KMS-11 (cell line): Measurements from ENCODE around the gene TWIST1.

ENCODE experiments used
- H2AFZ ChIP-seq: fragments of 200-600 bp; sonication (generic); 2 replicates; pipeline ENCODE4 v1.6.1; 2016; ENCODE audit warnings: antibody characterized with exemption, mixed run types, low read depth
- H3K27ac ChIP-seq: fragments of 200-600 bp; sonication (generic); 2 replicates; pipeline ENCODE4 v1.6.1; 2016; ENCODE audit warnings: mild to moderate bottlenecking, mixed run types
- H3K27me3 ChIP-seq: fragments of 200-600 bp; sonication (generic); 2 replicates; pipeline ENCODE4 v1.6.1; 2017; ENCODE audit warnings: mild to moderate bottlenecking, low read depth, mixed run types, moderate library complexity; ENCODE audit not compliant: insufficient read depth
- H3K36me3 ChIP-seq: fragments of 200-600 bp; sonication (generic); 2 replicates; pipeline ENCODE4 v1.6.1; 2017; ENCODE audit warnings: mild to moderate bottlenecking, mixed run types; ENCODE audit not compliant: insufficient read depth
- H3K4me1 ChIP-seq: fragments of 200-600 bp; sonication (generic); 2 replicates; pipeline ENCODE4 v1.6.1; 2016; ENCODE audit warnings: mild to moderate bottlenecking, low read depth, mixed run types; ENCODE audit not compliant: poor library complexity, severe bottlenecking
- H3K4me2 ChIP-seq: fragments of 200-600 bp; sonication (generic); 2 replicates; pipeline ENCODE4 v1.7.0; 2016; ENCODE audit warnings: mild to moderate bottlenecking, mixed run types
- H3K4me3 ChIP-seq: fragments of 200-600 bp; sonication (generic); IDR thresholded peaks from 2 replicates; pipeline ENCODE4 v1.6.1; 2017; ENCODE audit warnings: low read depth, low read length, mixed read lengths; ENCODE audit not compliant: insufficient read depth
- H3K79me2 ChIP-seq: fragments of 200-600 bp; sonication (generic); 2 replicates; pipeline ENCODE4 v1.6.1; 2016; ENCODE audit warnings: low read depth, mixed run types; ENCODE audit not compliant: insufficient read depth
- H3K9ac ChIP-seq: fragments of 200-600 bp; sonication (generic); 2 replicates; pipeline ENCODE4 v1.6.1; 2016; ENCODE audit warnings: mild to moderate bottlenecking, mixed run types
- H4K20me1 ChIP-seq: fragments of 200-600 bp; sonication (generic); 2 replicates; pipeline ENCODE4 v1.6.1; 2016; ENCODE audit warnings: mild to moderate bottlenecking, mixed run types; ENCODE audit not compliant: insufficient read depth
- CTCF ChIP-seq: fragments of 200-600 bp; sonication (generic); conservative IDR thresholded peaks from 2 replicates; pipeline ENCODE4 v1.6.1; 2017; ENCODE audit warnings: low read depth, mild to moderate bottlenecking, antibody characterized with exemption, low read length, moderate library complexity, mixed read lengths

Gene TWIST1

DNA sequence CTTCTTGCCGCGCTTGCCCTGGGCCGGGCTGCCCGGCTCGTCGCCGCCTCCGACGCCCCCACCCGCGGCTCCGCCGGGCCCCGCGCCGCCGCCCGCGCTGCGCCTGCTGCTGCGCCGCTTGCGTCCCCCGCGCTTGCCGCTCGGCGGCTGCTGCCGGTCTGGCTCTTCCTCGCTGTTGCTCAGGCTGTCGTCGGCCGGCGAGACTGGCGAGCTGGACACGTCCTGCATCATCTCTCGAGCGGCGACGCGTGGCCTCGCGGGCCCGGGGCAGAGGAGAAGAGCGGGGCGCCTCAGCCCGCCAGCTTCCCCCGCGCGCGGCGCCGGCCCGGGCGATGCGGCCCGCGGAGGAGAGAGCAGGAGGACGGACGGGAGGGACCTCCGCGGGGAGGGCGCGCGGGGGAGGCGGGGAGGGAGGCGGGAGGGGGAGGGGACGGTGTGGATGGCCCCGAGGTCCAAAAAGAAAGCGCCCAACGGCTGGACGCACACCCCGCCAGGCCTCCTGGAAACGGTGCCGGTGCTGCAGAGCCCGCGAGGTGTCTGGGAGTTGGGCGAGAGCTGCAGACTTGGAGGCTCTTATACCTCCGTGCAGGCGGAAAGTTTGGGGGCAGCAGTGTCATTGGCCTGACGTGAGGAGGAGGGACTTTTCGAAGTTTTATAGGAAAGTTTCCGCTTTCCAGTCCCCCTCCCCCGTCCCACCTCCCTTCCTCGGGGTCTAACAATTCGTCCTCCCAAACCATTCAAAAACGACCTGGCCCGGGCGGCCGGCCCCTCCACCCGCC is at the start of gene TWIST1:
Gene TWIST1, minus strand, starts transcription at position 546 of the 779 bp plus-strand sequence. Its CDS starts 315 bp downstream, at position 231.
- Histone ChIP-seq H3K79me2 (peaks cover 25% of the 10 kb centered on the region), H4K20me1 (no peaks in the 10 kb centered on the region), H2AFZ (peak within 1 kb of the TSS; percentile 92), H3K36me3 (no peaks in the 10 kb centered on the region), H3K4me1 (peaks cover 17% of the 10 kb centered on the region), H3K4me2 (peak within 1 kb of the TSS; percentile 70; the same call in 1 of the 2 replicates), H3K27me3 (no peaks in the 10 kb centered on the region), H3K4me3 (no peak within 1 kb of the TSS), H3K27ac (peak within 1 kb of the TSS; percentile 53), H3K9ac (peak within 1 kb of the TSS; percentile 75)
- TF ChIP-seq CTCF: no peak

DNA sequence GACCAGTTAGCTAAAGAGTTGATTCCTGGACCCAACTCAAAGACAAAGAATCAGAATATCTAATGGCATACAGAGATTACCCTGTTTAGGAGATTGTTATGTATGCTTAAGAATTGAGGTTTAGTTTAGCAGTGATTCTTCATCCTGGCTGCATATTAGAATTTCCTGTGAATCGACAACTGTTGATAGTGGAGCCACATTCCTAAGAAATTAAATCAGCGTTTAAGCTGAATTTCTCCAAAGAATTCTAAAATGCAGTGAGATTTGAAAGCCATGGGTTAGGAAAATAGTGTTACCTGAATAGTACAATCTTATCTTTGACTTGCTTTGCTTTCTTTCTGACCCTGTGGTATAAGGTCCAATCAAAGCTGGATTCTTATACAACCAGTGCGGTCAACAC is 44.2 kb upstream of the TWIST1 start:
- no peak overlapping the region for H3K4me3 ChIP-seq
- H3K36me3 ChIP-seq: no peaks in the 10 kb centered on the region
- H4K20me1 ChIP-seq: no peaks in the 10 kb centered on the region
- H3K9ac ChIP-seq: no peak overlapping the region
- no peak for TF ChIP-seq CTCF
- no peak overlapping the region for H2AFZ ChIP-seq
- no peaks in the 10 kb centered on the region for H3K4me1 ChIP-seq
- H3K27me3 ChIP-seq: no peaks in the 10 kb centered on the region
- no peak overlapping the region for H3K4me2 ChIP-seq
- H3K79me2 ChIP-seq: no peaks in the 10 kb centered on the region
- H3K27ac ChIP-seq: no peak overlapping the region

- Histone ChIP-seq H3K36me3 (no peaks in the 10 kb centered on the region), H3K27ac (no peak overlapping the region), H3K4me1 (no peaks in the 10 kb centered on the region), H3K4me2 (no peak overlapping the region), H3K4me3 (no peak overlapping the region), H3K9ac (no peak overlapping the region), H4K20me1 (no peaks in the 10 kb centered on the region), H3K79me2 (no peaks in the 10 kb centered on the region), H3K27me3 (no peaks in the 10 kb centered on the region), H2AFZ (no peak overlapping the region)
- no peak for TF ChIP-seq CTCF
These were observed 29.3 kb upstream of the TWIST1 start for GRCh38 chr7:19146699-19147098.

- no peak overlapping the region for H3K4me3 ChIP-seq
- TF ChIP-seq CTCF: no peak
- no peak overlapping the region for H2AFZ ChIP-seq
These were observed 28.1 kb upstream of the TWIST1 start for GRCh38 chr7:19145434-19146115.

More at GRCh38 chr7:19145434-19146115, 28.1 kb upstream of the TWIST1 start:
- H3K9ac ChIP-seq: no peak overlapping the region
- H3K4me2 ChIP-seq: no peak overlapping the region
- no peaks in the 10 kb centered on the region for H3K4me1 ChIP-seq
- H3K79me2 ChIP-seq: no peaks in the 10 kb centered on the region
- no peaks in the 10 kb centered on the region for H4K20me1 ChIP-seq
- no peak overlapping the region for H3K27ac ChIP-seq
- H3K36me3 ChIP-seq: no peaks in the 10 kb centered on the region
- no peaks in the 10 kb centered on the region for H3K27me3 ChIP-seq
